NT2/D1 (cell line): Measurements from ENCODE around the gene HASPIN.
A peak's percentile ranks its signal among the peaks of the same experiment; 100 is the strongest.

Source experiments
- DNase-seq: peaks from one replicate; pipeline ENCODE4 v3.0.0-alpha.2; 2011; ENCODE audit warnings: low read depth, low spot score
- H3K27me3 ChIP-seq: 2 replicates; pipeline ENCODE4 v1.6.0; 2011; ENCODE audit warnings: mild to moderate bottlenecking; ENCODE audit not compliant: insufficient read length, insufficient read depth
- H3K36me3 ChIP-seq: 2 replicates; pipeline ENCODE4 v1.6.1; 2011; ENCODE audit warnings: mild to moderate bottlenecking, low read length, mixed read lengths; ENCODE audit not compliant: insufficient read depth, insufficient read length
- H3K4me1 ChIP-seq: 2 replicates; pipeline ENCODE4 v1.5.1; 2011; ENCODE audit not compliant: insufficient read depth, insufficient read length
- H3K4me3 ChIP-seq: 2 replicates; pipeline ENCODE4 v1.5.1; 2011; ENCODE audit warnings: low read depth; ENCODE audit not compliant: insufficient read length
- H3K9ac ChIP-seq: 2 replicates; pipeline ENCODE4 v1.6.0; 2011; ENCODE audit warnings: low read depth; ENCODE audit not compliant: insufficient read length
- H3K9me3 ChIP-seq: 2 replicates; pipeline ENCODE4 v1.5.1; 2011; ENCODE audit warnings: mild to moderate bottlenecking, low read length; ENCODE audit not compliant: insufficient read depth
- SUZ12 ChIP-seq: IDR thresholded peaks from 2 replicates; pipeline ENCODE4 v1.6.1; 2011; ENCODE audit not compliant: insufficient read length, insufficient read depth; ENCODE audit errors: extremely low read depth
- YY1 ChIP-seq: IDR thresholded peaks from 2 replicates; pipeline ENCODE4 v1.6.1; 2011; ENCODE audit not compliant: insufficient read length, insufficient read depth
- ZNF274 ChIP-seq: IDR thresholded peaks from 2 replicates; pipeline ENCODE4 v1.6.1; 2011; ENCODE audit warnings: mild to moderate bottlenecking, low read depth, low read length

HASPIN gene

GRCh38 chr17:3712811-3713463, 10.8 kb upstream of the HASPIN start:
- Histone ChIP-seq H3K36me3 (peaks cover 48% of the 10 kb centered on the region), H3K9ac (no peak overlapping the region), H3K27me3 (no peaks in the 10 kb centered on the region), H3K4me1 (no peaks in the 10 kb centered on the region), H3K9me3 (no peaks in the 10 kb centered on the region), H3K4me3 (no peak overlapping the region)
- no peak for TF ChIP-seq ZNF274
- DNase-seq = no peak

DNA sequence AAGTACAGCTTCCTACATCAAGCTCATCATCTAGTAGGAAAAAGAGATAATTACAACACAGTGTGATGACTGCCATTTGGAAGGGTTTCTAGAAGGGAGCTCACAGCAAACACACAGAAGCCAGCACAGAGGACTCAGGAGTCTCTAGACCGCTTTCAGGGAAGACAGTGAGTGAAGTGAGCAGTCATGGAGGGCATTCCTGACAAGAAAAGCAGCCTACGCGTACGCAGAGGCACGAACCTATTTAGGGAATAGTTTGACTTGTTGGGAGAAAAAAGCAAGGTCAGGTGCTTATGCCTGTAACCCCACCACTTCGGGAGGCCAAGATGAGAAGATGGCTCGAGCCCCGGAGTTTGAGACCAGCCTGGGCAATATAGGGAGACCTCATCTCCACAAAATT, 8.4 kb upstream of the HASPIN start:
- no peak overlapping the region for H3K4me3 ChIP-seq
- H3K9ac ChIP-seq = no peak overlapping the region
- DNase-seq = no peak
- no peaks in the 10 kb centered on the region for H3K27me3 ChIP-seq
- H3K4me1 ChIP-seq = no peaks in the 10 kb centered on the region
- H3K9me3 ChIP-seq = no peaks in the 10 kb centered on the region
- no peak for TF ChIP-seq YY1
- TF ChIP-seq ZNF274 = no peak
- TF ChIP-seq SUZ12 = no peak
- H3K36me3 ChIP-seq = peaks cover 60% of the 10 kb centered on the region

- H3K4me1 ChIP-seq = no peaks in the 10 kb centered on the region
- H3K27me3 ChIP-seq = no peaks in the 10 kb centered on the region
These were observed 5.5 kb upstream of the HASPIN start for GRCh38 chr17:3718201-3718600.

DNA sequence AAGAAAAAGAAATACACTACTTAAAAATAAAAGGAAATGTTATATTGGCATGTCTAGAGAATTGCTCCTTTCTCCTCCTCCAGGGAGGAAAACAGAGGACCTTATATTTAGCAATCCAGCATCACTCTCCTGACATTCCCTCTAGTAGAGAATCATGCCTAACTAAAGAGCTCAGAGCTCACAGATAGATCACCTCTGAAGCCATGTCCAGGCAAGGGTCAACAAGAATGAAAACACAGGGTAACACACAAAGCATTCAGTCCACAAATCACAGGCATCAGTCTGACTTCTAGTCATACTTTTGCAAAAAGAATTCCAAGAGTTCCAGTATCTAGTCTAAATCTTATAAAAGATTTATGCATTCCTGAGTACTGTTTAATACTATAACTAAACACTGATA, 4.4 kb upstream of the HASPIN start:
- no peak for TF ChIP-seq YY1
- no peak for TF ChIP-seq ZNF274
- no peak for TF ChIP-seq SUZ12
- Histone ChIP-seq H3K36me3 (peaks cover 48% of the 10 kb centered on the region), H3K4me3 (no peak overlapping the region), H3K9me3 (no peaks in the 10 kb centered on the region), H3K9ac (no peak overlapping the region), H3K27me3 (no peaks in the 10 kb centered on the region), H3K4me1 (no peaks in the 10 kb centered on the region)
- DNase-seq = no peak

More at GRCh38 chr17:3718201-3718600, 5.5 kb upstream of the HASPIN start:
- no peak overlapping the region for H3K9ac ChIP-seq
- DNase-seq = no peak
- H3K4me3 ChIP-seq = no peak overlapping the region
- H3K36me3 ChIP-seq = peaks cover 48% of the 10 kb centered on the region
- TF ChIP-seq SUZ12 = no peak
- no peak for TF ChIP-seq ZNF274
- TF ChIP-seq YY1 = no peak
- no peaks in the 10 kb centered on the region for H3K9me3 ChIP-seq

- H3K4me3 ChIP-seq = peak overlapping the region; percentile 93
- H3K9ac ChIP-seq = peak overlapping the region; percentile 99
- TF ChIP-seq ZNF274 (no peak), YY1 (no peak), SUZ12 (no peak)
- H3K4me1 ChIP-seq = peaks cover 2% of the 10 kb centered on the region
- H3K9me3 ChIP-seq = no peaks in the 10 kb centered on the region
- H3K27me3 ChIP-seq = no peaks in the 10 kb centered on the region
- DNase-seq = no peak
- peaks cover 43% of the 10 kb centered on the region for H3K36me3 ChIP-seq
These were observed 987 bp upstream of the HASPIN start for GRCh38 chr17:3722716-3723115.

- H3K9ac ChIP-seq = peak overlapping the region; percentile 99
- no peak for DNase-seq
- TF ChIP-seq ZNF274 (no peak), SUZ12 (no peak), YY1 (no peak)
- H3K27me3 ChIP-seq = no peaks in the 10 kb centered on the region
- H3K4me3 ChIP-seq = peak overlapping the region; percentile 93
- peaks cover 43% of the 10 kb centered on the region for H3K36me3 ChIP-seq
- H3K4me1 ChIP-seq = peaks cover 2% of the 10 kb centered on the region
- H3K9me3 ChIP-seq = no peaks in the 10 kb centered on the region
These were observed 531 bp upstream of the HASPIN start for GRCh38 chr17:3723188-3723555.

- Histone ChIP-seq H3K9ac (peak overlapping the region; percentile 99), H3K27me3 (no peaks in the 10 kb centered on the region), H3K4me1 (peaks cover 2% of the 10 kb centered on the region), H3K9me3 (no peaks in the 10 kb centered on the region), H3K36me3 (peaks cover 42% of the 10 kb centered on the region), H3K4me3 (peak overlapping the region; percentile 93)
- TF ChIP-seq YY1 (no peak), ZNF274 (no peak), SUZ12 (no peak)
- no peak for DNase-seq
These were observed 825 bp downstream of the HASPIN start for GRCh38 chr17:3724378-3725077.
